HepG2 (cell line): Measurements from ENCODE around the gene PRUNE1. TPM values are rescaled to one million over a fixed set of nuclear protein-coding genes. Genes with fewer than 3 reads are reported as not detected.

ENCODE experiments used
- CEBPZ ChIP-seq: IDR thresholded peaks from 2 replicates; pipeline ENCODE4 v1.6.1; 2012; ENCODE audit warnings: low read length, improper control_type of control experiment
- DMTF1 ChIP-seq: sonication (generic); formaldehyde crosslinking; IDR thresholded peaks from 2 replicates; pipeline ENCODE4 v1.4.0; 2020; ENCODE audit warnings: mild to moderate bottlenecking, missing genetic modification reagents
- EHMT2 ChIP-seq: fragments of 200-600 bp; sonication (generic); IDR thresholded peaks from 2 replicates; pipeline ENCODE4 v1.7.0; 2017; ENCODE audit warnings: antibody characterized with exemption, low read depth, low read length, borderline replicate concordance
- EZH2 ChIP-seq: conservative IDR thresholded peaks from 2 replicates; pipeline ENCODE4 v1.6.1; 2012; ENCODE audit warnings: mild to moderate bottlenecking, low read depth, low read length, moderate library complexity
- GATAD2A ChIP-seq: IDR thresholded peaks from 2 replicates; pipeline ENCODE4 v1.6.1; 2016
- GTF3A ChIP-seq: sonication (generic); formaldehyde crosslinking; conservative IDR thresholded peaks from 2 replicates; pipeline ENCODE4 v1.4.0; 2020; ENCODE audit warnings: mild to moderate bottlenecking, missing genetic modification reagents
- GZF1 ChIP-seq: sonication (generic); formaldehyde crosslinking; IDR thresholded peaks from 2 replicates; pipeline ENCODE4 v1.5.1; 2020; ENCODE audit warnings: mild to moderate bottlenecking, missing genetic modification reagents
- KDM5B ChIP-seq: sonication (generic); formaldehyde crosslinking; IDR thresholded peaks from 2 replicates; pipeline ENCODE4 v1.4.0; 2020; ENCODE audit warnings: missing genetic modification reagents, mild to moderate bottlenecking, borderline replicate concordance
- KLF16 ChIP-seq, 2 experiments: sonication (generic) in 1 of 2; formaldehyde crosslinking in 1 of 2; IDR thresholded peaks; 2 replicates each; pipeline versions ENCODE4 v1.6.1 to v1.8.0; 2016 to 2023; ENCODE audit warnings: missing genetic modification reagents in 2 of 2, missing compliant biosample characterization in 1 of 2
- MAX ChIP-seq: IDR thresholded peaks from 2 replicates; pipeline ENCODE4 v1.6.1; 2012; ENCODE audit warnings: inconsistent platforms
- SKI ChIP-seq: fragments of 450-650 bp; IDR thresholded peaks from one replicate; pipeline ENCODE4 v1.6.1; 2018; ENCODE audit warnings: mild to moderate bottlenecking; ENCODE audit not compliant: partially characterized antibody
- XRCC5 ChIP-seq: fragments of 200-400 bp; formaldehyde crosslinking; optimal IDR thresholded peaks from 2 replicates; pipeline ENCODE3; 2017; ENCODE audit warnings: mild to moderate bottlenecking, low read length
- ZBTB26 ChIP-seq: IDR thresholded peaks from 2 replicates; pipeline ENCODE4 v1.6.1; 2016; ENCODE audit warnings: missing compliant biosample characterization, missing genetic modification reagents, borderline replicate concordance
- ZFP41 ChIP-seq: sonication (generic); formaldehyde crosslinking; IDR thresholded peaks from 2 replicates; pipeline ENCODE4 v1.4.0; 2020; ENCODE audit warnings: mild to moderate bottlenecking, missing genetic modification reagents, borderline replicate concordance
- ZNF136 ChIP-seq: sonication (generic); formaldehyde crosslinking; IDR thresholded peaks from 2 replicates; pipeline ENCODE4 v1.8.1; 2022; ENCODE audit warnings: low read depth, mild to moderate bottlenecking, moderate library complexity, missing genetic modification reagents
- ZNF205 ChIP-seq: IDR thresholded peaks from 2 replicates; pipeline ENCODE4 v1.6.1; 2018; ENCODE audit warnings: missing biosample characterization, missing genetic modification reagents
- ZNF614 ChIP-seq: IDR thresholded peaks from 2 replicates; pipeline ENCODE4 v1.6.1; 2018; ENCODE audit warnings: missing biosample characterization, missing genetic modification reagents, inconsistent platforms, borderline replicate concordance
- ZNF766 ChIP-seq: sonication (generic); formaldehyde crosslinking; IDR thresholded peaks from 2 replicates; pipeline ENCODE4 v1.5.0; 2020; ENCODE audit warnings: missing genetic modification reagents, borderline replicate concordance
- ZSCAN21 ChIP-seq: sonication (generic); formaldehyde crosslinking; IDR thresholded peaks from 2 replicates; pipeline ENCODE4 v1.8.0; 2022; ENCODE audit warnings: mild to moderate bottlenecking, missing genetic modification reagents, moderate library complexity, borderline replicate concordance
- polyA plus RNA-seq, 8 experiments: library from polyadenylated mRNA; depleted of rRNA in 3 of 8; stranded (reverse) in 7 of 8; unstranded in 1 of 8; fragments of >200 nt; fragmentation: Illumina TruSeq in 4 of 8; extraction: Trizol in 4 of 8; gene quantifications; 2 replicates each; pipeline versions ENCODE4 v1.2.1 to v1.2.3, GENCODE V29; 2011 to 2016; ENCODE audit warnings: low read depth in 4 of 8, missing spikeins in 1 of 8, mixed read lengths in 1 of 8; ENCODE audit not compliant: insufficient read depth in 1 of 8
- total RNA-seq, 5 experiments: library from RNA; depleted of rRNA; stranded (reverse); fragments of >200 nt; fragmentation: Illumina TruSeq; extraction: Trizol; gene quantifications; 2 replicates each; pipeline ENCODE4 v1.2.3, GENCODE V29; 2016; ENCODE audit warnings: low read depth in 1 of 5

The PRUNE1 gene
- total and polyA plus RNA-seq, 2 of the 13 experiments (the other 11 are each of a cell fraction or from before 2014, with no cell fraction given), result 19.0 to 31.9 TPM

GRCh38 chr1:150981805-150982712 is 26.2 kb upstream of the PRUNE1 start, which contains the start of gene ANXA9 (continued):
- no peak for TF ChIP-seq EHMT2
- 0 out of 2 replicates have a peak, but pooled peaks have one; percentile 11 for TF ChIP-seq ZBTB26 (CRISPR knock-in tag)
- TF ChIP-seq ZNF766 (CRISPR knock-in tag), result no peak
- 0 out of 2 replicates have a peak, but pooled peaks have one; percentile 9 for TF ChIP-seq GZF1 (CRISPR knock-in tag)
- TF ChIP-seq ZNF205, result no peak
- TF ChIP-seq SKI, result no peak
- TF ChIP-seq ZNF136 (CRISPR knock-in tag), result no peak
- TF ChIP-seq GATAD2A, result peak; percentile 86
- no peak for TF ChIP-seq DMTF1 (CRISPR knock-in tag)
- peak; percentile 91 for TF ChIP-seq XRCC5
- TF ChIP-seq GTF3A (CRISPR knock-in tag), result no peak
- TF ChIP-seq ZFP41 (CRISPR knock-in tag), result no peak
- TF ChIP-seq ZNF614, result peak; percentile 43; the same call in 1 of the 2 replicates
- TF ChIP-seq KDM5B (CRISPR knock-in tag), result no peak
- TF ChIP-seq ZSCAN21 (CRISPR knock-in tag), result peak; percentile 68; the same call in 1 of the 2 replicates
- TF ChIP-seq CEBPZ, result no peak
- TF ChIP-seq MAX, result peak; percentile 88
- no peak for TF ChIP-seq EZH2
- TF ChIP-seq KLF16 (CRISPR knock-in tag; IDR thresholded peaks at IDR 0.05), result peak; percentile 57 to 59; a peak in 2 of 4 replicates
